IMR-90 (cell line): ENCODE results near the gene TSC1. TPM values are rescaled to one million over a fixed set of nuclear protein-coding genes. Genes with fewer than 3 reads are reported as not detected.

Source experiments
- ATAC-seq: fragments of 200-7000 bp; cut with Tn5 transposase; 2 replicates; pipeline ENCODE4 v1.9.1; 2020; ENCODE audit warnings: low read depth, mild to moderate bottlenecking, moderate library complexity
- BruUV-seq: library from RNA; stranded (reverse); fragments of 400-500 nt; replicated peaks from 2 replicates; lab custom pipeline; 2021; lab: Mats Ljungman, UMichigan
- CTCF ChIA-PET: fragments of 300-600 bp; formaldehyde crosslinking; extraction: SDS; loops from one replicate; lab custom pipeline; 2021; ENCODE audit warnings: antibody characterized with exemption; lab: Yijun Ruan, JAX
- POLR2A ChIA-PET: fragments of 300-600 bp; sonication (Branson Sonifier 250); formaldehyde crosslinking; loops from one replicate; lab custom pipeline; 2022; ENCODE audit warnings: antibody characterized with exemption; ENCODE audit not compliant: unreplicated experiment; lab: Charles Lee
- DNase-seq: peaks from one replicate; pipeline ENCODE4 v3.0.0; 2013
- H2AFZ ChIP-seq: replicated peaks from 2 replicates; pipeline ENCODE3; 2013; ENCODE audit warnings: low read length, mild to moderate bottlenecking; ENCODE audit not compliant: poor library complexity
- H2AK5ac ChIP-seq: 2 replicates; pipeline ENCODE4 v1.6.1; 2013; ENCODE audit warnings: low read depth, low read length, inconsistent platforms
- H2AK9ac ChIP-seq: replicated peaks from 2 replicates; pipeline ENCODE3; 2013; ENCODE audit warnings: mild to moderate bottlenecking, low read depth, low read length, moderate library complexity; ENCODE audit not compliant: poor library complexity
- H2BK120ac ChIP-seq: 2 replicates; pipeline ENCODE4 v1.6.1; 2013; ENCODE audit warnings: low read depth, low read length, inconsistent platforms
- H2BK15ac ChIP-seq: 3 replicates; pipeline ENCODE4 v1.6.1; 2013; ENCODE audit warnings: low read depth, low read length, inconsistent platforms
- H2BK20ac ChIP-seq: 2 replicates; pipeline ENCODE4 v1.6.1; 2013; ENCODE audit warnings: low read depth, mild to moderate bottlenecking, inconsistent platforms, low read length, moderate library complexity
- H2BK5ac ChIP-seq: 2 replicates; pipeline ENCODE4 v1.6.1; 2013; ENCODE audit warnings: mild to moderate bottlenecking, low read depth, low read length, inconsistent platforms; ENCODE audit not compliant: poor library complexity, severe bottlenecking
- H3K14ac ChIP-seq: replicated peaks from 2 replicates; pipeline ENCODE4 v1.6.1; 2013; ENCODE audit warnings: low read depth, low read length, inconsistent platforms
- H3K18ac ChIP-seq: 2 replicates; pipeline ENCODE4 v1.6.1; 2013; ENCODE audit warnings: low read depth, low read length, control low read depth
- H3K23ac ChIP-seq: 2 replicates; pipeline ENCODE4 v1.6.1; 2013; ENCODE audit warnings: low read depth, low read length, inconsistent platforms
- H3K27ac ChIP-seq: 2 replicates; pipeline ENCODE4 v1.5.1; 2013; ENCODE audit warnings: mild to moderate bottlenecking, control low read depth, low read length; ENCODE audit not compliant: insufficient read depth
- H3K27me3 ChIP-seq: 2 replicates; pipeline ENCODE4 v1.6.1; 2013; ENCODE audit warnings: low read length; ENCODE audit not compliant: control insufficient read depth, insufficient read depth
- H3K36me3 ChIP-seq: 2 replicates; pipeline ENCODE4 v1.6.1; 2013; ENCODE audit warnings: low read length, mixed read lengths; ENCODE audit not compliant: control insufficient read depth, insufficient read depth
- H3K4ac ChIP-seq: 2 replicates; pipeline ENCODE4 v1.6.1; 2013; ENCODE audit warnings: low read depth, low read length, inconsistent platforms
- H3K4me1 ChIP-seq: 2 replicates; pipeline ENCODE4 v1.6.1; 2013; ENCODE audit warnings: low read length, mixed read lengths; ENCODE audit not compliant: control insufficient read depth, insufficient read depth
- H3K4me2 ChIP-seq: 2 replicates; pipeline ENCODE4 v1.6.1; 2013; ENCODE audit warnings: low read depth, mild to moderate bottlenecking, control low read depth, low read length, moderate library complexity
- H3K4me3 ChIP-seq: 2 replicates; pipeline ENCODE4 v1.5.1; 2013; ENCODE audit warnings: low read depth, mild to moderate bottlenecking, control low read depth, low read length, moderate library complexity; ENCODE audit not compliant: insufficient read depth
- H3K56ac ChIP-seq: 2 replicates; pipeline ENCODE4 v1.6.1; 2013; ENCODE audit warnings: low read length, inconsistent platforms; ENCODE audit not compliant: insufficient read depth; ENCODE audit errors: extremely low read depth
- H3K79me1 ChIP-seq, 2 experiments: 2 replicates each; pipeline ENCODE4 v1.6.1; 2013; ENCODE audit warnings: low read length in 2 of 2, inconsistent platforms in 1 of 2, low read depth in 1 of 2
- H3K9ac ChIP-seq: 2 replicates; pipeline ENCODE4 v1.6.1; 2013; ENCODE audit warnings: low read depth, low read length, control low read depth
- H3K9me1 ChIP-seq: 2 replicates; pipeline ENCODE4 v1.6.1; 2013; ENCODE audit warnings: low read length, inconsistent platforms; ENCODE audit not compliant: insufficient read depth
- H3K9me3 ChIP-seq: 2 replicates; pipeline ENCODE4 v1.6.1; 2013; ENCODE audit warnings: low read length; ENCODE audit not compliant: control insufficient read depth, insufficient read depth
- H4K20me1 ChIP-seq: 2 replicates; pipeline ENCODE4 v1.6.1; 2013; ENCODE audit warnings: low read length, inconsistent platforms; ENCODE audit not compliant: insufficient read depth
- H4K5ac ChIP-seq: 2 replicates; pipeline ENCODE4 v1.6.1; 2013; ENCODE audit warnings: mild to moderate bottlenecking, low read depth, low read length, control low read depth
- H4K8ac ChIP-seq, 2 experiments: 2 replicates each; pipeline ENCODE4 v1.6.1; 2013; ENCODE audit warnings: low read depth in 2 of 2, low read length in 2 of 2, control low read depth in 1 of 2, inconsistent platforms in 1 of 2
- H4K91ac ChIP-seq: 2 replicates; pipeline ENCODE4 v1.6.1; 2013; ENCODE audit warnings: low read depth, low read length, inconsistent platforms; ENCODE audit not compliant: insufficient read depth
- BHLHE40 ChIP-seq: fragments of 150-350 bp; IDR thresholded peaks from 2 replicates; pipeline ENCODE4 v1.6.1; 2016; ENCODE audit warnings: mild to moderate bottlenecking, low read depth, low read length
- CEBPB ChIP-seq: IDR thresholded peaks from 2 replicates; pipeline ENCODE4 v1.6.1; 2012; ENCODE audit warnings: low read depth, low read length, improper control_type of control experiment
- CHD1 ChIP-seq: IDR thresholded peaks from 2 replicates; pipeline ENCODE4 v1.6.1; 2012; ENCODE audit warnings: low read depth, low read length, improper control_type of control experiment
- FOS ChIP-seq: fragments of 150-350 bp; IDR thresholded peaks from 2 replicates; pipeline ENCODE4 v1.6.1; 2016; ENCODE audit warnings: low read depth, low read length
- MAZ ChIP-seq: IDR thresholded peaks from 2 replicates; pipeline ENCODE4 v1.6.1; 2012; ENCODE audit warnings: low read depth, mild to moderate bottlenecking, low read length, improper control_type of control experiment, moderate library complexity, borderline replicate concordance
- MXI1 ChIP-seq: IDR thresholded peaks from 2 replicates; pipeline ENCODE4 v1.6.1; 2012; ENCODE audit warnings: low read depth, mild to moderate bottlenecking, low read length, moderate library complexity, borderline replicate concordance
- NFE2L2 ChIP-seq: fragments of 150-350 bp; IDR thresholded peaks from 2 replicates; pipeline ENCODE4 v1.6.1; 2016; ENCODE audit warnings: low read depth, mild to moderate bottlenecking, low read length
- POLR2A ChIP-seq: IDR thresholded peaks from 2 replicates; pipeline ENCODE4 v1.6.1; 2012; ENCODE audit warnings: mild to moderate bottlenecking, low read depth, low read length
- RAD21 ChIP-seq: IDR thresholded peaks from 2 replicates; pipeline ENCODE4 v1.6.1; 2012; ENCODE audit warnings: low read length, improper control_type of control experiment
- RCOR1 ChIP-seq: IDR thresholded peaks from 2 replicates; pipeline ENCODE4 v1.6.1; 2012; ENCODE audit warnings: mild to moderate bottlenecking, low read length, improper control_type of control experiment; ENCODE audit not compliant: insufficient replicate concordance
- RFX5 ChIP-seq: IDR thresholded peaks from 2 replicates; pipeline ENCODE4 v1.8.0; 2012; ENCODE audit warnings: low read depth, mild to moderate bottlenecking, low read length, moderate library complexity
- WGBS, 2 experiments: methylation state at CpG; one replicate each; pipeline versions ENCODE4 v1.1.5 to v1.1.7; 2013; ENCODE audit warnings: missing lambda C conversion rate in 2 of 2; ENCODE audit not compliant: insufficient read length in 1 of 2; ENCODE audit errors: extremely low coverage in 2 of 2; 5-methylcytosine and 5-hydroxymethylcytosine counted together
- dilution Hi-C: fragments of 300-500 bp; cut with HindIII; formaldehyde crosslinking; loops from one replicate; pipeline ENCODE4 v1.14.3; 2018; ENCODE audit warnings: low sequenced_read_pairs; ENCODE audit not compliant: unreplicated experiment
- in situ Hi-C: fragments of 300-500 bp; cut with MboI; formaldehyde crosslinking; loops from 3 replicates; pipeline ENCODE4 v1.14.3; 2019; ENCODE audit warnings: low sequenced_read_pairs, inconsistent platforms, mixed read lengths
- intact Hi-C: fragments of 100-400 bp; cut with micrococcal nuclease; formaldehyde crosslinking; loops from 2 replicates; pipeline ENCODE4 v1.10.0; 2022
- polyA plus RNA-seq, 3 experiments: library from polyadenylated mRNA; depleted of rRNA; stranded (reverse); fragments of >200 nt; gene quantifications; 2 replicates each; pipeline ENCODE4 v1.2.3, GENCODE V29; 2012; ENCODE audit warnings: low replicate concordance in 1 of 3
- total RNA-seq: library from RNA; depleted of rRNA; stranded (reverse); fragments of >200 nt; gene quantifications from 2 replicates; pipeline ENCODE4 v1.2.3, GENCODE V29; 2012
- TF ChIP-seq, protein P1 (sequence below): fragments of 150-350 bp; IDR thresholded peaks from 2 replicates; pipeline ENCODE4 v1.6.1; 2016; ENCODE audit warnings: low read depth, mild to moderate bottlenecking, low read length, moderate library complexity, borderline replicate concordance
- TF ChIP-seq, protein P2 (sequence below): conservative IDR thresholded peaks from 2 replicates; pipeline ENCODE4 v1.5.1; 2012; ENCODE audit warnings: mild to moderate bottlenecking, low read depth, low read length, improper control_type of control experiment

Gene TSC1
- total and polyA plus RNA-seq, 2 of the 4 experiments (the other 2 are of a cell fraction), result 25.7 to 56.3 TPM

- Histone ChIP-seq H4K91ac (peak overlapping the region; percentile 68; the same call in 1 of the 2 replicates), H3K56ac (peak overlapping the region; percentile 64), H3K4me2 (peak overlapping the region; percentile 100), H2BK120ac (peak overlapping the region; percentile 14; the same call in 1 of the 2 replicates), H3K36me3 (no peaks in the 10 kb centered on the region), H2AFZ (peak overlapping the region; percentile 90), H3K23ac (peak overlapping the region; percentile 25; the same call in 1 of the 2 replicates), H3K27ac (peak overlapping the region; percentile 98), H2BK15ac (no peak overlapping the region), H2BK5ac (peak overlapping the region; percentile 60), H4K5ac (peak overlapping the region; percentile 52), H3K9me1 (peaks cover 17% of the 10 kb centered on the region), H4K8ac (peak overlapping the region; percentile 82 to 89; a peak in 3 of 4 replicates), H2BK20ac (no peak overlapping the region), H3K4me1 (peaks cover 19% of the 10 kb centered on the region), H3K9me3 (no peaks in the 10 kb centered on the region), H3K9ac (peak overlapping the region; percentile 84), H3K18ac (peak overlapping the region; percentile 46; the same call in 1 of the 2 replicates), H3K79me1 (peaks cover 15 to 52% of the 10 kb centered on the region in 2 experiments), H2AK9ac (peak overlapping the region; percentile 90), H3K27me3 (no peaks in the 10 kb centered on the region), H3K14ac (peak overlapping the region; percentile 73; the same call in 1 of the 2 replicates), H2AK5ac (peak overlapping the region; percentile 18; the same call in 1 of the 2 replicates), H4K20me1 (peaks cover 15% of the 10 kb centered on the region; the same call in 1 of the 2 replicates), H3K4me3 (peak overlapping the region; percentile 93), H3K4ac (peak overlapping the region; percentile 82)
- intact Hi-C loops, result no loop called here
- in situ Hi-C loops, result no loop called here
- dilution Hi-C loops, result no loop called here
- BruUV-seq, result no TSS peak
- WGBS, 2 experiments, result 4% methylated on average over 12 of the region's 25 CpGs; no CpG with 5 or more reads in 1 of the 2 experiments
- TF ChIP-seq CHD1 (no peak), FOS (no peak), RAD21 (no peak), MXI1 (no peak), BHLHE40 (no peak), CEBPB (no peak), MAZ (no peak), RFX5 (no peak), POLR2A (no peak), NFE2L2 (no peak), RCOR1 (no peak)
- TF ChIP-seq, protein P1, sequence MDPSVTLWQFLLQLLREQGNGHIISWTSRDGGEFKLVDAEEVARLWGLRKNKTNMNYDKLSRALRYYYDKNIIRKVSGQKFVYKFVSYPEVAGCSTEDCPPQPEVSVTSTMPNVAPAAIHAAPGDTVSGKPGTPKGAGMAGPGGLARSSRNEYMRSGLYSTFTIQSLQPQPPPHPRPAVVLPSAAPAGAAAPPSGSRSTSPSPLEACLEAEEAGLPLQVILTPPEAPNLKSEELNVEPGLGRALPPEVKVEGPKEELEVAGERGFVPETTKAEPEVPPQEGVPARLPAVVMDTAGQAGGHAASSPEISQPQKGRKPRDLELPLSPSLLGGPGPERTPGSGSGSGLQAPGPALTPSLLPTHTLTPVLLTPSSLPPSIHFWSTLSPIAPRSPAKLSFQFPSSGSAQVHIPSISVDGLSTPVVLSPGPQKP, result no peak
- TF ChIP-seq, protein P2, sequence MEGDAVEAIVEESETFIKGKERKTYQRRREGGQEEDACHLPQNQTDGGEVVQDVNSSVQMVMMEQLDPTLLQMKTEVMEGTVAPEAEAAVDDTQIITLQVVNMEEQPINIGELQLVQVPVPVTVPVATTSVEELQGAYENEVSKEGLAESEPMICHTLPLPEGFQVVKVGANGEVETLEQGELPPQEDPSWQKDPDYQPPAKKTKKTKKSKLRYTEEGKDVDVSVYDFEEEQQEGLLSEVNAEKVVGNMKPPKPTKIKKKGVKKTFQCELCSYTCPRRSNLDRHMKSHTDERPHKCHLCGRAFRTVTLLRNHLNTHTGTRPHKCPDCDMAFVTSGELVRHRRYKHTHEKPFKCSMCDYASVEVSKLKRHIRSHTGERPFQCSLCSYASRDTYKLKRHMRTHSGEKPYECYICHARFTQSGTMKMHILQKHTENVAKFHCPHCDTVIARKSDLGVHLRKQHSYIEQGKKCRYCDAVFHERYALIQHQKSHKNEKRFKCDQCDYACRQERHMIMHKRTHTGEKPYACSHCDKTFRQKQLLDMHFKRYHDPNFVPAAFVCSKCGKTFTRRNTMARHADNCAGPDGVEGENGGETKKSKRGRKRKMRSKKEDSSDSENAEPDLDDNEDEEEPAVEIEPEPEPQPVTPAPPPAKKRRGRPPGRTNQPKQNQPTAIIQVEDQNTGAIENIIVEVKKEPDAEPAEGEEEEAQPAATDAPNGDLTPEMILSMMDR, result no peak
- DNase-seq, result no peak
- CTCF ChIA-PET, result no interaction called here
- POLR2A ChIA-PET, result no interaction called here
- ATAC-seq, result no peak; the same call in 1 of the 2 replicates
These were observed 644 bp downstream of the TSC1 start for GRCh38 chr9:132943651-132944293.
